Activated CD4-positive, alpha-beta memory T cell treated with anti-CD3 and anti-CD28 coated beads, Interleukin-2, amount 10 ng/mL, durations not matched to agents 7 days and 5 days (primary cell): ENCODE data around the gene CMBL. TPM values are rescaled to one million over a fixed set of nuclear protein-coding genes. Genes with fewer than 3 reads are reported as not detected.
"Not testable (repeated sequence)": the region's sequence is repeated elsewhere in the genome, so short reads cannot be mapped to it uniquely, and the experiment has no call there.

Experiments
- CTCF ChIA-PET: fragments of 350-600 bp; sonication (Branson Sonifier 250); formaldehyde crosslinking; loops from one replicate; lab custom pipeline; 2021; ENCODE audit warnings: antibody characterized with exemption, inconsistent platforms; lab: Charles Lee
- POLR2A ChIA-PET: fragments of 350-600 bp; sonication (Branson Sonifier 250); formaldehyde crosslinking; loops from one replicate; lab custom pipeline; 2021; ENCODE audit warnings: antibody characterized with exemption; lab: Charles Lee
- DNase-seq: peaks from one replicate; pipeline ENCODE4 v3.0.0-alpha.2; 2020
- H3K27ac Mint-ChIP-seq: one replicate; pipeline ENCODE4 v1.8.0; 2021; ENCODE audit warnings: mild to moderate bottlenecking, mixed read lengths
- H3K27me3 Mint-ChIP-seq: one replicate; pipeline ENCODE4 v1.8.0; 2021; ENCODE audit warnings: mixed read lengths
- H3K36me3 Mint-ChIP-seq: one replicate; pipeline ENCODE4 v1.8.0; 2021; ENCODE audit warnings: low read depth, mixed read lengths
- H3K4me1 Mint-ChIP-seq: one replicate; pipeline ENCODE4 v1.8.0; 2021; ENCODE audit warnings: mixed read lengths
- H3K4me3 Mint-ChIP-seq: one replicate; pipeline ENCODE4 v1.8.0; 2021; ENCODE audit warnings: mild to moderate bottlenecking, mixed read lengths
- H3K9me3 Mint-ChIP-seq: one replicate; pipeline ENCODE4 v1.8.0; 2021; ENCODE audit warnings: mixed read lengths
- total RNA-seq, 2 experiments: library from RNA; stranded (reverse); gene quantifications; one replicate each; pipeline ENCODE4 v1.2.3, GENCODE V29; 2021

CMBL gene
- total RNA-seq, result 1 to 10 TPM; 1.7 to 2.0 TPM

DNA sequence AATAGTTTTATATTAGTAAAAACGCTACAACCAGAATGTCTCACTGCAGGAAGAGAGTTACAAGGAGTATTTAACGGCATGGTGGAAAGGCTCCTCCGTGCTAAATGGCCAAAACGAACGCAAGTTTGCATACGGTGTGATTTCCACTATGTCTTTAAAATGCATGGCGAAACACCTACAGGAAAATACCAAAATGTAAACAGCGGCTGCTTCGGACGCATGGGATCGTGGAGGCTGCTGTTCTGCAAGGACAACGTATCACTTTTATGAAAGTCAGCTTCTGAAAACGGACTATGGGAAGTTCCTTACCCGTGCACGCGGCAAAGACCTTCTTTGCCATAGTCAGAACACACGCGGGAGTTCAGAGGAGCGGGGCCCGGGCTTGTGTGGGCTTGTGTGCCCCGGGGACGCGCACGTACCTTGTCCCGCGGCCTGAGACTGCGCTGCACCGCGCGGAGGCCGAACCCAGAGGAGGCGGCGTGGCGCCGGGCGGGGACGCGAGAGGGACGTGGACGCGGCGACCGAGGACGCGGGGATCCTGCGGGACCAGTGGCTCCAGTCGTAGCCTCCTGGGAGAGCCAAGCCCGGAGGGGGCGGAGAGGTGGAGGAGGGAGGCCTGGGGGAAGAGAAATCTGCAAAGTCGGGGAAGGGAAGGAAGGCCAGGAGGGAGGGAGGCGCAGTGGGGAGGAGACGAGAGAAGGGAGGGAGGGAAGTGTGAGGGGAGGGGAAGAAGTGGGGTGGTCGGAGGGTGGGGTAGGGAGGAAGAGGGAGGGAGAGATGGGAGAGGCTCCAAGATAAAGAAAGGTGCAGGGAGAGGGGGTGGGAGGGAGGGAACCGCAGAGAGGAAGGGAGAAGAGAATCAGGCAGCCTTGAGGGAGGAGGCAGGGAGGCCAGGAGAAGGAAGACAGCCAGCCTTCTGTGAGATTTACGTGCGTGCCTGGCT, at the start of gene CMBL:
Gene CMBL, minus strand, starts transcription at position 697 of the 943 bp plus-strand sequence. CDS start 17,140 bp downstream, outside the sequence.
- ChIA-PET POLR2A (no interaction called here), CTCF (no interaction called here)
- H3K36me3 Mint-ChIP-seq, result peaks cover 6% of the 10 kb centered on the region
- peaks cover 19% of the 10 kb centered on the region for H3K27me3 Mint-ChIP-seq
- H3K27ac Mint-ChIP-seq, result no peak within 1 kb of the TSS
- H3K4me3 Mint-ChIP-seq, result peak within 1 kb of the TSS; percentile 75
- H3K4me1 Mint-ChIP-seq, result peaks cover 19% of the 10 kb centered on the region
- peak; percentile 20 for DNase-seq
- H3K9me3 Mint-ChIP-seq, result no peaks in the 10 kb centered on the region

DNA sequence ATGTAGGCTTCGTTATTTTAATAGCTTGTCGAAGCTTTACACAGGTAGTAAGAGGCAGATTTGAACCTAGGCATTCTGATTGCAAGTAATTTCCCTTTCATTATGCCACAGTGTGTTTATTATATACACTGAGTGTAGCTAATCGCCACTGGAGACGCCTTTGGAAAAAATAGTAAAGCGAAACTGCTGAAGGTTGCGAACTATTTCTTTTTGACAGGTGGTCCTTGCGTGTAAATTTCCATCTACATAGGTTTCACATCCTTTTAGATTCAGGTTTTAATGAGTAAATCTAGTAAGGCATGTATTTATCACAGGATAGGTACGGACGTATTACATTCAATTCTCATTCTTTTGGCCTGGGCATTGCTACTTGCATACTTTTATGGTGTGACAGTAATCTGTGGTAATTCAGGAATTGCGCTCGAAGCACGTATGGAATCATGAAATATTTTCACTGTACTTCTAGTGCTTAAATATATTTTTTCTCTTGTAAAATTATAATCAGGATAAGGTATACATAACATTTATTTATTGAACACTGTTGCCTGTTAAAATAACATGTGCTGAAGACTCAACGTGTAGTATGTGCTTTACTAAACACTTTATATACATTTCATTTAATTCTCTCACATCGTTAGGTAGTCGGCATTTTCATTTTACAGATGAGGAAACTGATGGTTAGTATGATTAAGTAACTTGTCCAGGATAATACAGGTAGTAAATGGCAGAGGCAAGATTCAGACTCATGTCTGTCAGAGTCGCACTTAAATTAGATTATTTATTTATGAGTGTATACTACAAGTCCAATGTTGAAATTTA, 47.6 kb upstream of the CMBL start:
- peak overlapping the region; percentile 99 for H3K4me3 Mint-ChIP-seq
- H3K27me3 Mint-ChIP-seq, result no peaks in the 10 kb centered on the region
- CTCF ChIA-PET, result interaction anchor here (1.1 to 3.1 kb wide), 3 partner anchors 9 to 272 kb away, joined by 5 to 9 read pairs (median 7); no protein-coding TSS in a partner anchor
- peaks cover 40% of the 10 kb centered on the region for H3K4me1 Mint-ChIP-seq
- no peak for DNase-seq
- no peaks in the 10 kb centered on the region for H3K9me3 Mint-ChIP-seq
- peaks cover 3% of the 10 kb centered on the region for H3K36me3 Mint-ChIP-seq
- POLR2A ChIA-PET, result interaction anchor here (1.1 to 3.2 kb wide), 7 partner anchors 9 to 349 kb away, joined by 3 to 55 read pairs (median 3); partner anchors contain the start of genes ATPSCKMT, CCT5 and ROPN1L
- H3K27ac Mint-ChIP-seq, result peak overlapping the region; percentile 97

- H3K27me3 Mint-ChIP-seq, result no peaks in the 10 kb centered on the region
- POLR2A ChIA-PET, result interaction anchor here (1.0 to 3.2 kb wide), 24 partner anchors 8 to 407 kb away, joined by 3 to 55 read pairs (median 4); partner anchors contain the start of genes ATPSCKMT, CCT5, DAP and ROPN1L
Observed at GRCh38 chr5:10354048-10354872, 46.6 kb upstream of the CMBL start.

GRCh38 chr5:10353241-10354047, 45.7 kb upstream of the CMBL start, which contains the start of gene MARCHF6:
MARCHF6 (plus strand) TSS chr5:10353695; CDS start chr5:10353899, 204 bp downstream.
- CTCF ChIA-PET, result interaction anchor here (1.1 to 3.1 kb wide), 12 partner anchors 9 to 282 kb away, joined by 3 to 19 read pairs (median 4); partner anchors contain the start of genes ATPSCKMT and CCT5
- H3K36me3 Mint-ChIP-seq, result peaks cover 3% of the 10 kb centered on the region
- POLR2A ChIA-PET, result interaction anchor here (0.6 to 3.2 kb wide), 26 partner anchors 9 to 408 kb away, joined by 3 to 55 read pairs (median 4); partner anchors contain the start of genes ANKRD33B, ATPSCKMT, CCT5 and DAP
- no peaks in the 10 kb centered on the region for H3K9me3 Mint-ChIP-seq
- peak within 1 kb of the TSS; percentile 99 for H3K4me3 Mint-ChIP-seq
- H3K27me3 Mint-ChIP-seq, result no peaks in the 10 kb centered on the region
- H3K27ac Mint-ChIP-seq, result peak within 1 kb of the TSS; percentile 97
- peak; percentile 95 for DNase-seq
- peaks cover 38% of the 10 kb centered on the region for H3K4me1 Mint-ChIP-seq

More at GRCh38 chr5:10354048-10354872, 46.6 kb upstream of the CMBL start:
- DNase-seq, result peak; percentile 50
- Mint-ChIP-seq H3K27ac (peak overlapping the region; percentile 97), H3K4me3 (peak overlapping the region; percentile 99), H3K4me1 (peaks cover 40% of the 10 kb centered on the region), H3K36me3 (peaks cover 3% of the 10 kb centered on the region), H3K9me3 (no peaks in the 10 kb centered on the region)
- CTCF ChIA-PET, result interaction anchor here (1.1 to 3.1 kb wide), 12 partner anchors 10 to 281 kb away, joined by 3 to 19 read pairs (median 4); partner anchors contain the start of genes ATPSCKMT and CCT5

DNA sequence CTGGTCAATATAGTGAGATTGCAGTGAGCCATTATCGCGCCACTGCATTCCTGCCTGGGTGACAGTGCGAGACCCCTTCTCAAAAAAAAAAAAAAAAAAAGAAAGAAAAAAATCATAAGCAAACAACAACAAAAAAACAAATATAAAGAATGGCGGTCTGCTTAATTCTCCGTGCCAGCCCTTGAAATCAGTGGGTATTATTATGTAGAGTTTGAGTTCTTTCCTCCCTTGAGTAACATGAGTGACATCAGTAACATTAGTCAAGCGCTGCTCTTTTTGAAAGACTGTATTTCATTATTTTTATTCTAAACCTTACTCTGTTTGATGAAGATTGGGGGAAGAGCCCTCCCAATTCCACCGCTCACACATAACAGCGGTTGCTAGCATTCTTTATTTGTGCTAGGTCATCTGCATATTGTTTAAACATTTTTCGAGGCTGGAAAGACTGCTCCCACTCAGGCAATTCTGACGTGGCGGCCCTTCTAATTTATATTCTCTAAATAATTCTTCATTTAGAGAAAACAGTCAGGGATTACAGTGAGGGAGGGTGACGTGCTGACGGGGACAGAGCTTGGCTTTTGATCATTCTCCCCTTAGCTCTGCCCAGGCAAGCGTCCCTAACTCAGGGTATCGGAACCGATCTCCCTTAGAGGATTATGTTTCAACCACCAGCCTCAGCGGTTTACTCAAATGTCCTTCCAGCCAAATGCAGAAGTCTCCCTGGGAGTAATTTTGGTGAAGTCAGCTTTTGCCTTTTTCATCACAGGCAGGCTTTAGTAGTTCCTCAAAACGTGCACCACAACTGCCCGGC, 44.9 kb upstream of the CMBL start:
- ChIA-PET CTCF (interaction anchor here (1.1 to 3.1 kb wide), 13 partner anchors 10 to 282 kb away, joined by 3 to 19 read pairs (median 4); partner anchors contain the start of genes ATPSCKMT and CCT5), POLR2A (interaction anchor here (0.8 to 3.2 kb wide), 25 partner anchors 9 to 408 kb away, joined by 3 to 55 read pairs (median 4); partner anchors contain the start of genes ANKRD33B, ATPSCKMT, CCT5 and DAP)
- H3K36me3 Mint-ChIP-seq, result no peaks in the 10 kb centered on the region
- peak overlapping the region; percentile 84 for H3K4me3 Mint-ChIP-seq
- peak overlapping the region; percentile 87 for H3K27ac Mint-ChIP-seq
- H3K27me3 Mint-ChIP-seq, result no peaks in the 10 kb centered on the region
- no peaks in the 10 kb centered on the region for H3K9me3 Mint-ChIP-seq
- peaks cover 32% of the 10 kb centered on the region for H3K4me1 Mint-ChIP-seq
- no peak for DNase-seq

- Mint-ChIP-seq H3K4me1 (peaks cover 27% of the 10 kb centered on the region), H3K27me3 (no peaks in the 10 kb centered on the region), H3K36me3 (no peaks in the 10 kb centered on the region)
Observed at GRCh38 chr5:10351919-10352318, 44.2 kb upstream of the CMBL start.

GRCh38 chr5:10351199-10351905, 43.6 kb upstream of the CMBL start:
- ChIA-PET POLR2A (no interaction called here), CTCF (interaction anchor here (1.0 to 1.6 kb wide), 2 partner anchors 13 to 68 kb away, joined by 3 to 4 read pairs; no protein-coding TSS in a partner anchor)
- DNase-seq, result no peak
- H3K36me3 Mint-ChIP-seq, result no peaks in the 10 kb centered on the region
- H3K4me1 Mint-ChIP-seq, result peaks cover 23% of the 10 kb centered on the region
- no peaks in the 10 kb centered on the region for H3K9me3 Mint-ChIP-seq
- no peak overlapping the region for H3K27ac Mint-ChIP-seq
- no peaks in the 10 kb centered on the region for H3K27me3 Mint-ChIP-seq
- H3K4me3 Mint-ChIP-seq, result no peak overlapping the region

More at GRCh38 chr5:10351919-10352318, 44.2 kb upstream of the CMBL start:
- CTCF ChIA-PET, result interaction anchor here (1.6 to 2.1 kb wide), 2 partner anchors 13 to 72 kb away, joined by 3 to 5 read pairs; no protein-coding TSS in a partner anchor
- POLR2A ChIA-PET, result interaction anchor here (1.2 kb wide), 1 partner anchor 14 kb away, joined by 5 read pairs; no protein-coding TSS in a partner anchor
- Mint-ChIP-seq H3K4me3 (peak overlapping the region; percentile 46), H3K9me3 (no peaks in the 10 kb centered on the region), H3K27ac (peak overlapping the region; percentile 42)
- DNase-seq, result no peak

GRCh38 chr5:10348258-10348657, 40.6 kb upstream of the CMBL start:
- no peak overlapping the region for H3K4me3 Mint-ChIP-seq
- H3K36me3 Mint-ChIP-seq, result no peaks in the 10 kb centered on the region
- no peak for DNase-seq
- no peak overlapping the region for H3K27ac Mint-ChIP-seq
- ChIA-PET CTCF (interaction anchor here (0.8 kb wide), 1 partner anchor 9 kb away, joined by 3 read pairs; no protein-coding TSS in a partner anchor), POLR2A (no interaction called here)
- H3K27me3 Mint-ChIP-seq, result no peaks in the 10 kb centered on the region
- peaks cover 15% of the 10 kb centered on the region for H3K4me1 Mint-ChIP-seq
- H3K9me3 Mint-ChIP-seq, result no peaks in the 10 kb centered on the region

GRCh38 chr5:10344461-10345106, 36.9 kb upstream of the CMBL start:
- H3K36me3 Mint-ChIP-seq, H3K9me3 Mint-ChIP-seq, H3K27me3 Mint-ChIP-seq, DNase-seq, H3K27ac Mint-ChIP-seq, POLR2A ChIA-PET, H3K4me1 Mint-ChIP-seq, CTCF ChIA-PET, H3K4me3 Mint-ChIP-seq: not testable (repeated sequence)
